ENCODE measurements around the gene NWD2.

- TF ChIP-seq, protein P1, sequence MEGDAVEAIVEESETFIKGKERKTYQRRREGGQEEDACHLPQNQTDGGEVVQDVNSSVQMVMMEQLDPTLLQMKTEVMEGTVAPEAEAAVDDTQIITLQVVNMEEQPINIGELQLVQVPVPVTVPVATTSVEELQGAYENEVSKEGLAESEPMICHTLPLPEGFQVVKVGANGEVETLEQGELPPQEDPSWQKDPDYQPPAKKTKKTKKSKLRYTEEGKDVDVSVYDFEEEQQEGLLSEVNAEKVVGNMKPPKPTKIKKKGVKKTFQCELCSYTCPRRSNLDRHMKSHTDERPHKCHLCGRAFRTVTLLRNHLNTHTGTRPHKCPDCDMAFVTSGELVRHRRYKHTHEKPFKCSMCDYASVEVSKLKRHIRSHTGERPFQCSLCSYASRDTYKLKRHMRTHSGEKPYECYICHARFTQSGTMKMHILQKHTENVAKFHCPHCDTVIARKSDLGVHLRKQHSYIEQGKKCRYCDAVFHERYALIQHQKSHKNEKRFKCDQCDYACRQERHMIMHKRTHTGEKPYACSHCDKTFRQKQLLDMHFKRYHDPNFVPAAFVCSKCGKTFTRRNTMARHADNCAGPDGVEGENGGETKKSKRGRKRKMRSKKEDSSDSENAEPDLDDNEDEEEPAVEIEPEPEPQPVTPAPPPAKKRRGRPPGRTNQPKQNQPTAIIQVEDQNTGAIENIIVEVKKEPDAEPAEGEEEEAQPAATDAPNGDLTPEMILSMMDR (IDR thresholded peaks at IDR 0.05 in 4 of 5, conservative IDR thresholded peaks at IDR 0.05 in 1 of 5): no peak
- no peak for TF ChIP-seq POLR2A (IDR thresholded peaks at IDR 0.05)
Observed at GRCh38 chr4:37446016-37446415, 201.5 kb downstream of the NWD2 start.

Data from gastrocnemius medialis (tissue), 4 donors.